CD14-positive monocyte (primary cell): ENCODE measurements around the gene PRKCA. TPM values are rescaled to one million over a fixed set of nuclear protein-coding genes. Genes with fewer than 3 reads are reported as not detected.

ENCODE experiments used
- DNase-seq, 3 donors: peaks; one replicate each; pipeline ENCODE4 v3.0.0-alpha.2; 2011 to 2022
- H2AFZ ChIP-seq: 2 replicates; pipeline ENCODE4 v1.6.0; 2012; ENCODE audit warnings: mild to moderate bottlenecking, low read depth, low read length, inconsistent platforms; ENCODE audit not compliant: insufficient read depth, poor library complexity, severe bottlenecking
- H3K27ac ChIP-seq, 2 donors: 1 replicate in 1 of 2; 2 replicates in 1 of 2; pipeline ENCODE4 v1.5.1; 2012 to 2013; ENCODE audit warnings: low read length in 2 of 2, control low read depth in 1 of 2, inconsistent platforms in 1 of 2, low read depth in 1 of 2, mild to moderate bottlenecking in 1 of 2
- H3K27me3 ChIP-seq, 2 donors: one replicate each; pipeline versions ENCODE4 v1.6.0 to v1.6.1; 2011 to 2013; ENCODE audit warnings: low read length in 2 of 2; ENCODE audit not compliant: control insufficient read depth in 2 of 2, insufficient read depth in 2 of 2
- H3K36me3 ChIP-seq, 2 donors: replicated peaks in 1 of 2; 1 replicate in 1 of 2; 2 replicates in 1 of 2; pipeline versions ENCODE4 v1.5.1 to v1.6.1; 2012 to 2013; ENCODE audit warnings: low read length in 2 of 2, control low read depth in 1 of 2, inconsistent platforms in 1 of 2, mild to moderate bottlenecking in 1 of 2; ENCODE audit not compliant: insufficient read depth in 2 of 2, control insufficient read depth in 1 of 2
- H3K4me1 ChIP-seq, 2 donors: 1 replicate in 1 of 2; 2 replicates in 1 of 2; pipeline versions ENCODE4 v1.5.1 to v1.6.1; 2012 to 2013; ENCODE audit warnings: low read length in 2 of 2, control low read depth in 1 of 2, inconsistent platforms in 1 of 2, mild to moderate bottlenecking in 1 of 2, moderate library complexity in 1 of 2; ENCODE audit not compliant: insufficient read depth in 2 of 2, control insufficient read depth in 1 of 2
- H3K4me2 ChIP-seq: replicated peaks from 2 replicates; pipeline ENCODE3; 2012; ENCODE audit warnings: low read length, moderate library complexity, mild to moderate bottlenecking; ENCODE audit not compliant: poor library complexity, severe bottlenecking; ENCODE audit errors: extremely low read depth
- H3K4me3 ChIP-seq, 3 experiments: fragments of 200-600 bp in 1 of 3; sonication (generic) in 1 of 3; replicated peaks in 1 of 3; 1 replicate in 2 of 3; 2 replicates in 1 of 3; pipeline ENCODE4 v1.5.1; 2011 to 2013; ENCODE audit warnings: low read length in 3 of 3, mild to moderate bottlenecking in 3 of 3, control low read depth in 2 of 3, low read depth in 2 of 3, inconsistent platforms in 1 of 3, moderate library complexity in 1 of 3
- H3K79me2 ChIP-seq: 2 replicates; pipeline ENCODE4 v1.6.0; 2012; ENCODE audit warnings: mild to moderate bottlenecking, control low read depth, inconsistent platforms, low read length, moderate library complexity; ENCODE audit not compliant: insufficient read depth
- H3K9ac ChIP-seq: 2 replicates; pipeline ENCODE4 v1.6.0; 2017; ENCODE audit warnings: low read length, mild to moderate bottlenecking; ENCODE audit not compliant: insufficient read depth, poor library complexity, severe bottlenecking
- H3K9me3 ChIP-seq, 2 donors: replicated peaks in 1 of 2; 1 replicate in 1 of 2; 2 replicates in 1 of 2; pipeline versions ENCODE4 v1.5.1 to v1.6.1; 2012 to 2013; ENCODE audit warnings: low read length in 2 of 2, control low read depth in 1 of 2; ENCODE audit not compliant: control insufficient read depth in 1 of 2, insufficient read depth in 1 of 2
- H4K20me1 ChIP-seq: 2 replicates; pipeline ENCODE4 v1.6.0; 2012; ENCODE audit warnings: mild to moderate bottlenecking, low read length, control low read depth, moderate library complexity; ENCODE audit not compliant: insufficient read depth
- H3K27ac Mint-ChIP-seq, 7 donors: one replicate each; pipeline ENCODE4 v1.8.0; 2020; ENCODE audit warnings: mild to moderate bottlenecking in 7 of 7, mixed read lengths in 7 of 7, moderate library complexity in 6 of 7, inconsistent platforms in 2 of 7
- H3K27me3 Mint-ChIP-seq, 3 donors: one replicate each; pipeline ENCODE4 v1.8.0; 2021 to 2022; ENCODE audit warnings: low read depth in 3 of 3, mild to moderate bottlenecking in 3 of 3, mixed read lengths in 3 of 3, moderate library complexity in 3 of 3, inconsistent platforms in 1 of 3
- H3K36me3 Mint-ChIP-seq, 2 donors: one replicate each; pipeline ENCODE4 v1.8.0; 2020; ENCODE audit warnings: mixed read lengths in 2 of 2, inconsistent platforms in 1 of 2, mild to moderate bottlenecking in 1 of 2
- H3K4me1 Mint-ChIP-seq: one replicate; pipeline ENCODE4 v1.8.0; 2020; ENCODE audit warnings: mild to moderate bottlenecking, mixed read lengths
- H3K4me3 Mint-ChIP-seq, 2 donors: one replicate each; pipeline ENCODE4 v1.8.0; 2020; ENCODE audit warnings: mild to moderate bottlenecking in 2 of 2, mixed read lengths in 2 of 2, moderate library complexity in 1 of 2
- H3K9me3 Mint-ChIP-seq, 7 donors: one replicate each; pipeline ENCODE4 v1.8.0; 2020 to 2022; ENCODE audit warnings: mixed read lengths in 7 of 7, mild to moderate bottlenecking in 6 of 7, moderate library complexity in 6 of 7, inconsistent platforms in 2 of 7
- CTCF ChIP-seq: fragments of 200-600 bp; IDR thresholded peaks from one replicate; pipeline ENCODE4 v1.8.0; 2022; ENCODE audit warnings: antibody characterized with exemption, mild to moderate bottlenecking
- WGBS: methylation state at CpG from one replicate; pipeline ENCODE4 v1.1.5; 2013; ENCODE audit warnings: missing lambda C conversion rate; ENCODE audit not compliant: insufficient coverage; 5-methylcytosine and 5-hydroxymethylcytosine counted together
- intact Hi-C, 2 donors: fragments of 100-400 bp; cut with micrococcal nuclease; formaldehyde crosslinking; loops; one replicate each; pipeline versions ENCODE4 v1.15.0 to v1.15.1; 2023
- polyA plus RNA-seq, 3 donors: library from polyadenylated mRNA; depleted of rRNA in 1 of 3; unstranded in 2 of 3; stranded (reverse) in 1 of 3; fragments of 300-500 nt in 2 of 3; fragments of >200 nt in 1 of 3; fragmentation: Illumina TruSeq in 2 of 3; gene quantifications; 1 replicate in 2 of 3; 2 replicates in 1 of 3; pipeline ENCODE4 v1.2.3, GENCODE V29; 2012 to 2021

PRKCA gene
- polyA plus RNA-seq, 3 donors: 0.22 to 7.1 (median 0.30) TPM

DNA sequence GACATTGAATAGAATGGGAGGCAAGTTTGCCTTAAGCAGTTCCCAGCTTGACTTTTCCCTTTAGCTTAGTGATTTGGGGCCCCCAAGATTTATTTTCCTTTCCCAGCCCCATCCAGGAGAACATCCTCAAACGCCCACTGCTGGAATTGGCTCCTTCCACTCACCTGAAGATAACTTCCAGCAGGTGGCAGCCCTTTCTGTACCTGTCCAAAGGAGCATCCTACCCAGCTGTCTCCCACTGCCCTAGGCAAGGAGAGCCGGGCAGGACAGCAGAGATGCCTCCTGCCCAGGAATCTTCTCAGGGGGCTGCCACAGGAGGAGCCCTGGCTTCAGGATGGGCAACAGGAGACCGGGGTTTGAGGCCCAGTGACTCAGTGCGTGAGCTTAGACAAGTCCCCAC, 538.9 kb downstream of the PRKCA start:
- WGBS: 75% methylated on average over 2 of the region's 4 CpGs
- Mint-ChIP-seq H3K4me1 (no peaks in the 10 kb centered on the region), H3K27me3 (peaks cover 4 to 23% (median 20%) of the 10 kb centered on the region in 3 donors), H3K4me3 (no peak overlapping the region), H3K36me3 (no peaks in the 10 kb centered on the region), H3K27ac (no peak overlapping the region), H3K9me3 (peaks cover 0 to 5% (median 0%) of the 10 kb centered on the region in 7 donors)
- no peak for TF ChIP-seq CTCF
- Histone ChIP-seq H3K27me3 (peaks cover 0 to 7% of the 10 kb centered on the region in 2 donors), H2AFZ (no peak overlapping the region), H3K4me2 (no peak overlapping the region), H4K20me1 (no peaks in the 10 kb centered on the region), H3K79me2 (no peaks in the 10 kb centered on the region), H3K27ac (no peak overlapping the region), H3K9ac (no peak overlapping the region), H3K4me3 (no peak overlapping the region), H3K9me3 (no peaks in the 10 kb centered on the region), H3K36me3 (no peaks in the 10 kb centered on the region), H3K4me1 (no peaks in the 10 kb centered on the region)
- intact Hi-C loops: no loop called here
- no peak for DNase-seq

GRCh38 chr17:66841744-66842143, 539.3 kb downstream of the PRKCA start:
- H3K4me1 ChIP-seq: no peaks in the 10 kb centered on the region
- H2AFZ ChIP-seq: no peak overlapping the region
- Mint-ChIP-seq H3K4me3 (no peak overlapping the region), H3K9me3 (peaks cover 0 to 5% (median 0%) of the 10 kb centered on the region in 7 donors), H3K36me3 (no peaks in the 10 kb centered on the region), H3K27ac (peak overlapping the region in 1 of 7 donors; percentile 4), H3K4me1 (no peaks in the 10 kb centered on the region), H3K27me3 (peaks cover under 1 to 22% (median 16%) of the 10 kb centered on the region in 3 donors)
- no peaks in the 10 kb centered on the region for H3K79me2 ChIP-seq
- intact Hi-C loops: no loop called here
- no peak for TF ChIP-seq CTCF
- no peak overlapping the region for H3K4me2 ChIP-seq
- H3K27ac ChIP-seq: no peak overlapping the region
- H3K27me3 ChIP-seq: peaks cover 0 to 3% of the 10 kb centered on the region in 2 donors
- H3K9me3 ChIP-seq: no peaks in the 10 kb centered on the region
- H3K4me3 ChIP-seq: no peak overlapping the region
- H4K20me1 ChIP-seq: no peaks in the 10 kb centered on the region
- no peaks in the 10 kb centered on the region for H3K36me3 ChIP-seq
- no peak for DNase-seq
- WGBS: no CpG with 5 or more reads among the region's 4 CpGs
- H3K9ac ChIP-seq: no peak overlapping the region
